ENCODE measurements around the gene CDIP1. TPM values are rescaled to one million over a fixed set of nuclear protein-coding genes. Genes with fewer than 3 reads are reported as not detected.
A peak's percentile ranks its signal among the peaks of the same experiment; 100 is the strongest.

CDIP1 gene
- total RNA-seq, result 1 to 10 TPM; 4.4 to 8.4 TPM
- 10 to 100 TPM; 15.7 to 18.6 TPM for polyA plus RNA-seq

GRCh38 chr16:4538350-4539235 lies at the start of gene CDIP1:
Gene CDIP1, minus strand, starts transcription at chr16:4538773. Its CDS starts 24,643 bp downstream, at chr16:4514130.
- WGBS, result 4% methylated on average over 67 of the region's 67 CpGs
- no peaks in the 10 kb centered on the region for H3K27me3 ChIP-seq (ENCODE audit: control insufficient read depth in 4 of 4, insufficient read depth in 4 of 4, low read length in 3 of 4)
- peaks cover 5 to 12% (median 9%) of the 10 kb centered on the region in 4 donors for H3K4me1 ChIP-seq (ENCODE audit: control insufficient read depth in 4 of 4, insufficient read depth in 4 of 4, low read length in 3 of 4)
- H3K36me3 ChIP-seq (ENCODE audit: control insufficient read depth in 4 of 4, insufficient read depth in 3 of 4, low read depth in 1 of 4, low read length in 3 of 4), result no peaks in the 10 kb centered on the region
- peak within 1 kb of the TSS; percentile 76 to 87 (median 78) for H3K4me3 ChIP-seq (ENCODE audit: low read depth in 1 of 3, low read length in 3 of 3)
- peak within 1 kb of the TSS; percentile 97 to 99 for H3K27ac ChIP-seq (ENCODE audit: low read depth in 1 of 2, low read length in 2 of 2)
- H3K9me3 ChIP-seq (ENCODE audit: control insufficient read depth in 4 of 4, low read length in 3 of 4), result peaks cover 0 to 5% (median under 1%) of the 10 kb centered on the region in 4 donors
- TF ChIP-seq FOXA1 (IDR thresholded peaks at IDR 0.05) (peak; percentile 45), GABPA (IDR thresholded peaks at IDR 0.05 in 1 of 2, conservative IDR thresholded peaks at IDR 0.05 in 1 of 2) (peak in 1 of 2 donors; percentile 1), ZBTB33 (IDR thresholded peaks at IDR 0.05) (peak; percentile 57), NR2F2 (IDR thresholded peaks at IDR 0.05) (no peak), RAD21 (IDR thresholded peaks at IDR 0.05) (peak in 1 of 2 donors; percentile 24), HNF4A (conservative IDR thresholded peaks at IDR 0.05) (peak; percentile 86 to 87), RXRA (IDR thresholded peaks at IDR 0.05) (peak; percentile 30 to 55), FOXA2 (IDR thresholded peaks at IDR 0.05) (peak; percentile 10), EGR1 (IDR thresholded peaks at IDR 0.05; ENCODE audit: low read depth in 2 of 2) (peak in 1 of 2 donors; percentile 51), JUND (IDR thresholded peaks at IDR 0.05) (peak; percentile 41 to 63), TAF1 (conservative IDR thresholded peaks at IDR 0.05) (no peak), HNF4G (IDR thresholded peaks at IDR 0.05) (peak; percentile 77), YY1 (IDR thresholded peaks at IDR 0.05) (no peak), SP1 (IDR thresholded peaks at IDR 0.05) (peak; percentile 86)
- TF ChIP-seq, protein P1, sequence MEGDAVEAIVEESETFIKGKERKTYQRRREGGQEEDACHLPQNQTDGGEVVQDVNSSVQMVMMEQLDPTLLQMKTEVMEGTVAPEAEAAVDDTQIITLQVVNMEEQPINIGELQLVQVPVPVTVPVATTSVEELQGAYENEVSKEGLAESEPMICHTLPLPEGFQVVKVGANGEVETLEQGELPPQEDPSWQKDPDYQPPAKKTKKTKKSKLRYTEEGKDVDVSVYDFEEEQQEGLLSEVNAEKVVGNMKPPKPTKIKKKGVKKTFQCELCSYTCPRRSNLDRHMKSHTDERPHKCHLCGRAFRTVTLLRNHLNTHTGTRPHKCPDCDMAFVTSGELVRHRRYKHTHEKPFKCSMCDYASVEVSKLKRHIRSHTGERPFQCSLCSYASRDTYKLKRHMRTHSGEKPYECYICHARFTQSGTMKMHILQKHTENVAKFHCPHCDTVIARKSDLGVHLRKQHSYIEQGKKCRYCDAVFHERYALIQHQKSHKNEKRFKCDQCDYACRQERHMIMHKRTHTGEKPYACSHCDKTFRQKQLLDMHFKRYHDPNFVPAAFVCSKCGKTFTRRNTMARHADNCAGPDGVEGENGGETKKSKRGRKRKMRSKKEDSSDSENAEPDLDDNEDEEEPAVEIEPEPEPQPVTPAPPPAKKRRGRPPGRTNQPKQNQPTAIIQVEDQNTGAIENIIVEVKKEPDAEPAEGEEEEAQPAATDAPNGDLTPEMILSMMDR (IDR thresholded peaks at IDR 0.05; ENCODE audit: low read depth, low read length, missing input control), result no peak
- TF ChIP-seq, protein P2, sequence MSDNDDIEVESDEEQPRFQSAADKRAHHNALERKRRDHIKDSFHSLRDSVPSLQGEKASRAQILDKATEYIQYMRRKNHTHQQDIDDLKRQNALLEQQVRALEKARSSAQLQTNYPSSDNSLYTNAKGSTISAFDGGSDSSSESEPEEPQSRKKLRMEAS (IDR thresholded peaks at IDR 0.05), result peak; percentile 100
- TF ChIP-seq, protein P3, sequence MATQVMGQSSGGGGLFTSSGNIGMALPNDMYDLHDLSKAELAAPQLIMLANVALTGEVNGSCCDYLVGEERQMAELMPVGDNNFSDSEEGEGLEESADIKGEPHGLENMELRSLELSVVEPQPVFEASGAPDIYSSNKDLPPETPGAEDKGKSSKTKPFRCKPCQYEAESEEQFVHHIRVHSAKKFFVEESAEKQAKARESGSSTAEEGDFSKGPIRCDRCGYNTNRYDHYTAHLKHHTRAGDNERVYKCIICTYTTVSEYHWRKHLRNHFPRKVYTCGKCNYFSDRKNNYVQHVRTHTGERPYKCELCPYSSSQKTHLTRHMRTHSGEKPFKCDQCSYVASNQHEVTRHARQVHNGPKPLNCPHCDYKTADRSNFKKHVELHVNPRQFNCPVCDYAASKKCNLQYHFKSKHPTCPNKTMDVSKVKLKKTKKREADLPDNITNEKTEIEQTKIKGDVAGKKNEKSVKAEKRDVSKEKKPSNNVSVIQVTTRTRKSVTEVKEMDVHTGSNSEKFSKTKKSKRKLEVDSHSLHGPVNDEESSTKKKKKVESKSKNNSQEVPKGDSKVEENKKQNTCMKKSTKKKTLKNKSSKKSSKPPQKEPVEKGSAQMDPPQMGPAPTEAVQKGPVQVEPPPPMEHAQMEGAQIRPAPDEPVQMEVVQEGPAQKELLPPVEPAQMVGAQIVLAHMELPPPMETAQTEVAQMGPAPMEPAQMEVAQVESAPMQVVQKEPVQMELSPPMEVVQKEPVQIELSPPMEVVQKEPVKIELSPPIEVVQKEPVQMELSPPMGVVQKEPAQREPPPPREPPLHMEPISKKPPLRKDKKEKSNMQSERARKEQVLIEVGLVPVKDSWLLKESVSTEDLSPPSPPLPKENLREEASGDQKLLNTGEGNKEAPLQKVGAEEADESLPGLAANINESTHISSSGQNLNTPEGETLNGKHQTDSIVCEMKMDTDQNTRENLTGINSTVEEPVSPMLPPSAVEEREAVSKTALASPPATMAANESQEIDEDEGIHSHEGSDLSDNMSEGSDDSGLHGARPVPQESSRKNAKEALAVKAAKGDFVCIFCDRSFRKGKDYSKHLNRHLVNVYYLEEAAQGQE (IDR thresholded peaks at IDR 0.05), result peak; percentile 87
- TF ChIP-seq, protein P4, sequence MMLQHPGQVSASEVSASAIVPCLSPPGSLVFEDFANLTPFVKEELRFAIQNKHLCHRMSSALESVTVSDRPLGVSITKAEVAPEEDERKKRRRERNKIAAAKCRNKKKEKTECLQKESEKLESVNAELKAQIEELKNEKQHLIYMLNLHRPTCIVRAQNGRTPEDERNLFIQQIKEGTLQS (IDR thresholded peaks at IDR 0.05), result no peak
- peak; percentile 93 for DNase-seq (ENCODE audit: low spot score)
- peak within 1 kb of the TSS; percentile 26 to 74 for H3K9ac ChIP-seq (ENCODE audit: low read depth in 1 of 2, low read length in 2 of 2)
